Effector memory CD8-positive, alpha-beta T cell (primary cell): Measurements from ENCODE around the gene IL10RA.
"Not testable (repeated sequence)": the region's sequence is repeated elsewhere in the genome, so short reads cannot be mapped to it uniquely, and the experiment has no call there.

Source experiments
- ATAC-seq: fragments of 150-1000 bp; cut with Tn5 transposase; replicated peaks from 2 replicates; pipeline ENCODE4 v1.10.0; 2021; ENCODE audit warnings: mild to moderate bottlenecking, moderate library complexity
- DNase-seq, 3 experiments: peaks; one replicate each; pipeline ENCODE4 v3.0.0; 2021
- H3K27ac Mint-ChIP-seq, 2 donors: one replicate each; pipeline ENCODE4 v1.8.0; 2022; ENCODE audit warnings: mild to moderate bottlenecking in 2 of 2, mixed read lengths in 2 of 2, moderate library complexity in 2 of 2
- H3K27me3 Mint-ChIP-seq, 2 donors: one replicate each; pipeline ENCODE4 v1.8.0; 2022; ENCODE audit warnings: mixed read lengths in 2 of 2
- H3K36me3 Mint-ChIP-seq: one replicate; pipeline ENCODE4 v1.8.0; 2022; ENCODE audit warnings: mild to moderate bottlenecking, moderate library complexity, mixed read lengths; ENCODE audit not compliant: insufficient read depth
- H3K4me1 Mint-ChIP-seq, 2 donors: one replicate each; pipeline ENCODE4 v1.8.0; 2022; ENCODE audit warnings: low read depth in 2 of 2, mixed read lengths in 2 of 2
- H3K4me3 Mint-ChIP-seq, 2 donors: one replicate each; pipeline ENCODE4 v1.8.0; 2022; ENCODE audit warnings: mild to moderate bottlenecking in 2 of 2, mixed read lengths in 2 of 2, moderate library complexity in 2 of 2
- H3K9me3 Mint-ChIP-seq, 2 donors: one replicate each; pipeline ENCODE4 v1.8.0; 2022; ENCODE audit warnings: mixed read lengths in 2 of 2

Gene IL10RA

DNA sequence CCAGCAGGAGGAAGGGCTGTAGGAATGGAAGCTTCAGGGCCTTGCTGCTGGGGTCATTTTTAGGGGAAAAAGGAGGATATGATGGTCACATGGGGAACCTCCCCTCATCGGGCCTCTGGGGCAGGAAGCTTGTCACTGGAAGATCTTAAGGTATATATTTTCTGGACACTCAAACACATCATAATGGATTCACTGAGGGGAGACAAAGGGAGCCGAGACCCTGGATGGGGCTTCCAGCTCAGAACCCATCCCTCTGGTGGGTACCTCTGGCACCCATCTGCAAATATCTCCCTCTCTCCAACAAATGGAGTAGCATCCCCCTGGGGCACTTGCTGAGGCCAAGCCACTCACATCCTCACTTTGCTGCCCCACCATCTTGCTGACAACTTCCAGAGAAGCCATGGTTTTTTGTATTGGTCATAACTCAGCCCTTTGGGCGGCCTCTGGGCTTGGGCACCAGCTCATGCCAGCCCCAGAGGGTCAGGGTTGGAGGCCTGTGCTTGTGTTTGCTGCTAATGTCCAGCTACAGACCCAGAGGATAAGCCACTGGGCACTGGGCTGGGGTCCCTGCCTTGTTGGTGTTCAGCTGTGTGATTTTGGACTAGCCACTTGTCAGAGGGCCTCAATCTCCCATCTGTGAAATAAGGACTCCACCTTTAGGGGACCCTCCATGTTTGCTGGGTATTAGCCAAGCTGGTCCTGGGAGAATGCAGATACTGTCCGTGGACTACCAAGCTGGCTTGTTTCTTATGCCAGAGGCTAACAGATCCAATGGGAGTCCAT lies 14.1 kb downstream of the IL10RA start:
- peak overlapping the region; percentile 61 to 74 for H3K4me3 Mint-ChIP-seq

DNA sequence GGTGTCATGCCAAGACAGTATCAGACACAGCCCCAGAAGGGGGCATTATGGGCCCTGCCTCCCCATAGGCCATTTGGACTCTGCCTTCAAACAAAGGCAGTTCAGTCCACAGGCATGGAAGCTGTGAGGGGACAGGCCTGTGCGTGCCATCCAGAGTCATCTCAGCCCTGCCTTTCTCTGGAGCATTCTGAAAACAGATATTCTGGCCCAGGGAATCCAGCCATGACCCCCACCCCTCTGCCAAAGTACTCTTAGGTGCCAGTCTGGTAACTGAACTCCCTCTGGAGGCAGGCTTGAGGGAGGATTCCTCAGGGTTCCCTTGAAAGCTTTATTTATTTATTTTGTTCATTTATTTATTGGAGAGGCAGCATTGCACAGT lies 14.6 kb downstream of the IL10RA start:
- Mint-ChIP-seq H3K36me3 (peaks cover 72% of the 10 kb centered on the region), H3K27ac (peak overlapping the region; percentile 87 to 92), H3K9me3 (peaks cover 0 to 4% of the 10 kb centered on the region in 2 donors), H3K4me3 (peak overlapping the region; percentile 61 to 74), H3K27me3 (no peaks in the 10 kb centered on the region), H3K4me1 (peaks cover 90 to 93% of the 10 kb centered on the region in 2 donors)
- DNase-seq (no peak), ATAC-seq (no peak)

More for the DNA sequence above, 14.1 kb downstream of the IL10RA start:
- H3K9me3 Mint-ChIP-seq, result peaks cover 0 to 4% of the 10 kb centered on the region in 2 donors
- DNase-seq (no peak), ATAC-seq (no peak)
- no peaks in the 10 kb centered on the region for H3K27me3 Mint-ChIP-seq
- H3K36me3 Mint-ChIP-seq, result peaks cover 78% of the 10 kb centered on the region
- peaks cover 89 to 91% of the 10 kb centered on the region in 2 donors for H3K4me1 Mint-ChIP-seq
- peak overlapping the region; percentile 92 to 96 for H3K27ac Mint-ChIP-seq

GRCh38 chr11:118001494-118001971 lies 15.3 kb downstream of the IL10RA start:
- H3K36me3 Mint-ChIP-seq, result peaks cover 65% of the 10 kb centered on the region

GRCh38 chr11:118002010-118002540 lies 15.9 kb downstream of the IL10RA start:
- peaks cover 60% of the 10 kb centered on the region for H3K36me3 Mint-ChIP-seq
- no peak for DNase-seq
- H3K27me3 Mint-ChIP-seq, result no peaks in the 10 kb centered on the region

More at GRCh38 chr11:118001494-118001971, 15.3 kb downstream of the IL10RA start:
- Mint-ChIP-seq H3K9me3 (peaks cover 0 to 4% of the 10 kb centered on the region in 2 donors), H3K27ac (peak overlapping the region; percentile 87 to 92), H3K4me3 (peak overlapping the region; percentile 61 to 74), H3K4me1 (peaks cover 92 to 94% of the 10 kb centered on the region in 2 donors), H3K27me3 (no peaks in the 10 kb centered on the region)
- DNase-seq (no peak), ATAC-seq (peak; percentile 49)

GRCh38 chr11:118002541-118003423 lies 16.6 kb downstream of the IL10RA start:
- Mint-ChIP-seq H3K9me3 (peaks cover 0 to 4% of the 10 kb centered on the region in 2 donors), H3K4me3 (peak overlapping the region; percentile 61 to 74), H3K27ac (peak overlapping the region; percentile 87 to 92), H3K36me3 (peaks cover 59% of the 10 kb centered on the region), H3K4me1 (peaks cover 92 to 95% of the 10 kb centered on the region in 2 donors), H3K27me3 (no peaks in the 10 kb centered on the region)
- peak; percentile 25 for ATAC-seq
- no peak for DNase-seq

More at GRCh38 chr11:118002010-118002540, 15.9 kb downstream of the IL10RA start:
- peak overlapping the region; percentile 87 to 92 for H3K27ac Mint-ChIP-seq
- peaks cover 0 to 4% of the 10 kb centered on the region in 2 donors for H3K9me3 Mint-ChIP-seq
- peaks cover 92 to 95% of the 10 kb centered on the region in 2 donors for H3K4me1 Mint-ChIP-seq
- peak overlapping the region; percentile 61 to 74 for H3K4me3 Mint-ChIP-seq
- peak; percentile 29 for ATAC-seq

GRCh38 chr11:118003456-118003855 lies 17.3 kb downstream of the IL10RA start:
- Mint-ChIP-seq H3K9me3 (peaks cover 0 to 4% of the 10 kb centered on the region in 2 donors), H3K4me1 (peaks cover 93 to 94% of the 10 kb centered on the region in 2 donors), H3K4me3 (peak overlapping the region; percentile 61 to 74), H3K27me3 (no peaks in the 10 kb centered on the region), H3K36me3 (peaks cover 54% of the 10 kb centered on the region), H3K27ac (peak overlapping the region; percentile 87 to 92)
- DNase-seq (no peak), ATAC-seq (no peak)

GRCh38 chr11:118004543-118005223 lies 18.5 kb downstream of the IL10RA start:
- peaks cover 0 to 4% of the 10 kb centered on the region in 2 donors for H3K9me3 Mint-ChIP-seq

DNA sequence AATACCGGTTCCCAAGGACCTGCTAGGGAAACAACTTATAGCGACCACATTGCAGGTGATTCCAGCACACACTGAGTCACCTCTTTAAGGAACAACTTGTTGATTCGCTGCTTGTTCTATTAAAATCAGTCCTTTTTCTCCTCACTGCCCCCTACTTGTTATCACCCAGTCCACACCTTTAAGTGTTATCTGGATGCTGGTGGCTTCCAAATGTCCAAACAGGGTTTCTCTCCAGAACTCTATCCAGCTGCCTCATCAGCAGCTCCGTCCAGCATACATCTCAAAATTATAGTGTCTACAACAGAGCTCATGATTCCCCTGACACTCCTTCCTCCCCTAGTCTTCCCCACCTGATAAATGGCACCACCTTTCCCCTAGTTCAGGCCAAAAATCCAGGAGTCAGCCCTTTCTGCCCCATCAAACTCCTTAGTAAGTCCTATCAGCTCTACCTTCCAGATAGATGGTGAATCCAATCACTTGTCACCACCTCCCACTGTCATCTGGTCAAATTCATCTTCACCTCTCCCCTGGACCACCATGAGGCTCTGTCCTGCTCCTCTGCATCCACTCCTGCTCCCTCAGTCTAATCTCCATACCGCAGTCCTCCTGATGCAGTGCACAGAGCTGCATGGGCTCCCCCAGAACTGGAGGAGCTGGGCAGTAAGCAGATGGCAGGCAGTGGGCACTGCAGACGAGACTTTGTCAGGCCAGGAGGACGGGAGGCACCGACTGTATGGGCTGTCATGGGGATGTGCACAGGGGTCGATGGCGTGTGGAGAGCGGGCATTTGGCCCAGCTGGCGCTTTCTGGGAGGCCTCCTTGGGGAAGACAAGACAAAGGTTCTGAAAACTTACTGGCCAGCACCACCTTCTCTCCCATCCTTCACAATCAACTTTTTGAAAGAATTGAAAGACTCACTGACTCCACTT lies 19.3 kb downstream of the IL10RA start:
- Mint-ChIP-seq H3K36me3 (peaks cover 35% of the 10 kb centered on the region), H3K27ac (peak overlapping the region; percentile 85 to 87), H3K27me3 (no peaks in the 10 kb centered on the region), H3K4me1 (peaks cover 88 to 95% of the 10 kb centered on the region in 2 donors), H3K9me3 (peaks cover 0 to 4% of the 10 kb centered on the region in 2 donors), H3K4me3 (peak overlapping the region; percentile 0 to 49)
- no peak for ATAC-seq
- DNase-seq, result no peak

More at GRCh38 chr11:118004543-118005223, 18.5 kb downstream of the IL10RA start:
- H3K27me3 Mint-ChIP-seq, result no peaks in the 10 kb centered on the region
- H3K4me3 Mint-ChIP-seq, result peak overlapping the region in 1 of 2 donors; percentile 74
- no peak for DNase-seq
- peaks cover 42% of the 10 kb centered on the region for H3K36me3 Mint-ChIP-seq
- peaks cover 91 to 97% of the 10 kb centered on the region in 2 donors for H3K4me1 Mint-ChIP-seq
- H3K27ac Mint-ChIP-seq, result peak overlapping the region; percentile 87 to 92
- no peak for ATAC-seq

DNA sequence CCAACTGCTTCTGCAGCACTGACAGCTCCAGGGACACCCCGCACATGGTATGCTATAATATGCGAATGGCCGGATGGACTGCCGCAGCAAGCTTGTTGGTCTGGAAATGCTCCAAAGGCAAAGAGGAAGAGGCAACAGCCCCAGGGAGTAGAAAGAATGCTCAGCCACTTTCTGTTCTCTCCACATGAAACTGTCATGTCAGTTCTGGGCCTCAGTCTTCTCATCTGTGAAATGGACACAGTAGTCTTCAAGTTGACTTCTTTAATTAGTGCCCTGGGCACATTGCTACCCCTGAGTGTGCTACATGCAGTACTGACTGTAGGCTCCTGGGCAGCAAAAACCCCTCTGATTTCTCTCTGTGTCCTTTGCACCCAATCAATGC lies 19.9 kb downstream of the IL10RA start:
- Mint-ChIP-seq H3K36me3 (peaks cover 28% of the 10 kb centered on the region), H3K4me1 (peaks cover 87 to 94% of the 10 kb centered on the region in 2 donors), H3K4me3 (peak overlapping the region; percentile 0 to 76), H3K27ac (peak overlapping the region; percentile 85 to 87), H3K9me3 (peaks cover 0 to 4% of the 10 kb centered on the region in 2 donors), H3K27me3 (no peaks in the 10 kb centered on the region)
- ATAC-seq (no peak), DNase-seq (no peak)

DNA sequence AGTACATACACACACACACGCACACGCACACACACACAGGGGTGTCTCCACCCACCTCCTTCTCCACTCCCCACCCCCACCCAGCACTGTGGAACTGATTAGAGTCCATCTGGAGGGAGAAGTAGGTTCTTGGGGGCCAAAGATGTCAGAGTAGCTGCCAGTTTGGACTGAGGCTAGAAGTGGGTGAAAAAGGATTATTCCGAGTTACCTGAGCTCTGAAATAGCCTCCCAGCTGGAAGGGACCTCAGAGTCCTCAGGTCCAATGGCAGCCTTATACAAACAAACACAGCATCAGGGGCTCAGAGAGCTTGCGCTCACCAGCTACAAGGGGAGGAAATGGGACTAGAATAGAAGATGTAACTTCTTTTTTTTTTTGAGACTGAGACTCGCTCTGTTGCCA lies 20.8 kb downstream of the IL10RA start:
- Mint-ChIP-seq H3K4me1 (peaks cover 86 to 92% of the 10 kb centered on the region in 2 donors), H3K4me3 (peak overlapping the region; percentile 76 to 83), H3K36me3 (peaks cover 20% of the 10 kb centered on the region), H3K9me3 (peaks cover 0 to 4% of the 10 kb centered on the region in 2 donors), H3K27me3 (no peaks in the 10 kb centered on the region), H3K27ac (peak overlapping the region; percentile 90 to 95)
- DNase-seq (no peak), ATAC-seq (peak; percentile 13)

DNA sequence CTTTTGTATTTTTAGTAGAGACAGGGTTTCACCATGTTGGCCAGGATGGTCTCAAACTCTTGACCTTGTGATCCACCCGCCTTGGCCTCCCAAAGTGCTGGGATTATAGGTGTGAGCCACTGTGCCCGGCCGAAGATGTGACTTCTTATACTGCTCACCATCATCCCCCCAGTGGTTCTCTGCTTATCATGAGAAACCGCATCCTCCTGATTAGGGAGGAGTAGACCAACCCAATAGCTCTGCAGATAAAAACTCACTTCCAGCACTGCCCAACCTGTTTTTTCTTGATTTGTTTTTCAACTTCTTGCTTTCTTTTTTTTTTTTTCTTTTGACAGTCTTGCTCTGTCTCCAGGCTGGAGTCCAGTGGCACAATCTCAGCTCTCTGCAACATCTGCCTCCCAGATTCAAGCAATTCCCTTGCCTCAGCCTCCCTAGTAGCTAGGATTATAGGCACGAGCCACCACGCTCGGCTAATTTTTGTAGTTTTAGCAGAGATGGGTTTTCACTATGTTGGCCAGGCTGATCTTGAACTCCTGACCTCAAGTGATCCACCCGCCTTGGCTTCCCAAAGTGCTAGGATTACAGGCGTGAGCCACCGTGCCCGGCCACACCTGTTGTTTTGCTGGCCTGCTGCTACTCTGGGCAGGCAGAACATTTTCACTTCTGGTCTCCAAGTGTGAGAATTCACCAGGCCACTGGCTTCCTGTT lies 21.5 kb downstream of the IL10RA start:
- ATAC-seq, result peak; percentile 79
- Mint-ChIP-seq H3K4me3 (peak overlapping the region; percentile 76 to 83), H3K36me3 (peaks cover 16% of the 10 kb centered on the region), H3K4me1 (peaks cover 86 to 91% of the 10 kb centered on the region in 2 donors), H3K27ac (peak overlapping the region; percentile 90 to 95)
- H3K9me3 Mint-ChIP-seq, H3K27me3 Mint-ChIP-seq: not testable (repeated sequence)
- DNase-seq, result peak in 2 of 3 experiments; percentile 40 to 47
